K562 (cell line): Measurements from ENCODE around the gene NARF. TPM values are rescaled to one million over a fixed set of nuclear protein-coding genes. Genes with fewer than 3 reads are reported as not detected.

ENCODE experiments used
- ATAC-seq: fragments of 200-7000 bp; cut with Tn5 transposase; 3 replicates; pipeline ENCODE4 v1.9.1; 2020; ENCODE audit warnings: moderate library complexity
- BruUV-seq: library from RNA; stranded (reverse); fragments of 400-500 nt; replicated peaks from 2 replicates; lab custom pipeline; 2021; lab: Mats Ljungman, UMichigan
- CTCF ChIA-PET: fragments of 300-600 bp; formaldehyde crosslinking; extraction: SDS; loops from one replicate; lab custom pipeline; 2021; ENCODE audit warnings: low intra/inter-chr PET ratio; lab: Yijun Ruan, JAX
- POLR2A ChIA-PET: fragments of 300-600, 350-650 bp; sonication (Branson Sonifier 250); formaldehyde crosslinking; extraction: SDS; loops from one replicate; lab custom pipeline; 2021; ENCODE audit warnings: antibody characterized with exemption, inconsistent platforms; lab: Yijun Ruan, JAX
- DNase-seq, 4 experiments: peaks; one replicate each; pipeline versions ENCODE4 v3.0.0 to v3.0.0-alpha.2; 2011 to 2018; ENCODE audit warnings: low spot score in 3 of 4, mixed read lengths in 3 of 4; ENCODE audit errors: extremely low read depth in 1 of 4
- FAIRE-seq: peaks from 2 replicates; lab custom pipeline; 2011; peaks lifted over from hg19 to GRCh38; lab: Jason Lieb, UNC
- H2AFZ ChIP-seq: 2 replicates; pipeline ENCODE4 v1.6.0; 2011; ENCODE audit warnings: low read depth, low read length, control low read depth, inconsistent platforms
- H3K27ac ChIP-seq: fragments of 200-600 bp; 3 replicates; pipeline ENCODE4 v1.8.0; 2011; ENCODE audit warnings: low read depth, mild to moderate bottlenecking, control low read depth, inconsistent platforms, low read length, moderate library complexity, mixed read lengths; ENCODE audit errors: extremely low read depth
- H3K27me3 ChIP-seq, 2 experiments: fragments of 300-600 bp in 1 of 2; 2 replicates in 1 of 2; 3 replicates in 1 of 2; pipeline versions ENCODE4 v1.6.0 to v1.8.0; 2011; ENCODE audit warnings: inconsistent platforms in 2 of 2, low read length in 2 of 2, mild to moderate bottlenecking in 1 of 2, mixed read lengths in 1 of 2, moderate library complexity in 1 of 2; ENCODE audit not compliant: control insufficient read depth in 2 of 2, insufficient read depth in 2 of 2
- H3K36me3 ChIP-seq: fragments of 300-600 bp; 3 replicates; pipeline ENCODE4 v1.8.0; 2011; ENCODE audit warnings: mild to moderate bottlenecking, low read length, inconsistent platforms; ENCODE audit not compliant: control insufficient read depth, insufficient read depth
- H3K4me1 ChIP-seq, 2 experiments: fragments of 200-600 bp in 1 of 2; replicated peaks in 1 of 2; 2 replicates in 1 of 2; 3 replicates in 1 of 2; pipeline versions ENCODE4 v1.5.1 to v1.8.0; 2011; ENCODE audit warnings: inconsistent platforms in 2 of 2, low read length in 2 of 2, mild to moderate bottlenecking in 1 of 2, mixed read lengths in 1 of 2, moderate library complexity in 1 of 2; ENCODE audit not compliant: control insufficient read depth in 2 of 2, insufficient read depth in 2 of 2
- H3K4me2 ChIP-seq: 2 replicates; pipeline ENCODE4 v1.6.1; 2011; ENCODE audit warnings: low read length, control low read depth, inconsistent platforms, mixed read lengths; ENCODE audit not compliant: insufficient read depth
- H3K4me3 ChIP-seq: fragments of 200-600 bp; sonication (generic), shearing (Covaris generic); 2 replicates; pipeline ENCODE4 v1.5.1; 2016; ENCODE audit warnings: control low read depth, inconsistent platforms
- H3K79me2 ChIP-seq: fragments of 200-600 bp; 3 replicates; pipeline ENCODE4 v1.8.0; 2011; ENCODE audit warnings: low read length, inconsistent platforms; ENCODE audit not compliant: control insufficient read depth, insufficient read depth
- H3K9ac ChIP-seq, 2 experiments: 2 replicates each; pipeline versions ENCODE4 v1.6.0 to v1.6.1; 2011; ENCODE audit warnings: low read depth in 2 of 2, low read length in 2 of 2, control low read depth in 1 of 2, inconsistent platforms in 1 of 2, mild to moderate bottlenecking in 1 of 2, mixed read lengths in 1 of 2; ENCODE audit not compliant: insufficient read depth in 1 of 2
- H3K9me1 ChIP-seq: one replicate; pipeline ENCODE4 v1.6.0; 2011; ENCODE audit warnings: inconsistent platforms, mild to moderate bottlenecking, low read length, moderate library complexity; ENCODE audit not compliant: control insufficient read depth, insufficient read depth
- H3K9me3 ChIP-seq: replicated peaks from 2 replicates; pipeline ENCODE4 v1.5.1; 2011; ENCODE audit warnings: low read depth, low read length, inconsistent platforms; ENCODE audit not compliant: control insufficient read depth, insufficient read depth
- H4K20me1 ChIP-seq: replicated peaks from 2 replicates; pipeline ENCODE4 v1.6.1; 2011; ENCODE audit warnings: low read length, inconsistent platforms, mixed read lengths; ENCODE audit not compliant: control insufficient read depth, insufficient read depth
- BCOR ChIP-seq: fragments of 450-650 bp; IDR thresholded peaks from 2 replicates; pipeline ENCODE4 v1.6.1; 2016
- NELFE ChIP-seq: IDR thresholded peaks from 2 replicates; pipeline ENCODE4 v1.6.1; 2011; ENCODE audit warnings: mild to moderate bottlenecking; ENCODE audit not compliant: insufficient read depth, insufficient read length
- SMARCB1 ChIP-seq: IDR thresholded peaks from 2 replicates; pipeline ENCODE4 v1.6.1; 2011; ENCODE audit warnings: improper control_type of control experiment, low read depth; ENCODE audit not compliant: insufficient read length
- TBP ChIP-seq: optimal IDR thresholded peaks from 2 replicates; pipeline ENCODE3; 2011; ENCODE audit warnings: low read depth, low read length, improper control_type of control experiment
- THRAP3 ChIP-seq: fragments of 450-650 bp; IDR thresholded peaks from 2 replicates; pipeline ENCODE4 v1.6.1; 2016; ENCODE audit warnings: mild to moderate bottlenecking, inconsistent platforms, borderline replicate concordance
- ZNF274 ChIP-seq: IDR thresholded peaks from 2 replicates; pipeline ENCODE4 v1.6.1; 2011; ENCODE audit warnings: low read depth, mild to moderate bottlenecking, low read length, moderate library complexity, borderline replicate concordance
- ZNF507 ChIP-seq: conservative IDR thresholded peaks from 2 replicates; pipeline ENCODE4 v1.6.1; 2017; ENCODE audit warnings: missing genetic modification characterization, missing compliant biosample characterization
- WGBS: fragments of 100-300 bp; shearing (Covaris generic); methylation state at CpG from one replicate; pipeline ENCODE4 v1.1.6; 2016; ENCODE audit warnings: low coverage, mixed read lengths; ENCODE audit not compliant: insufficient coverage; ENCODE audit errors: missing lambda C conversion rate; 5-methylcytosine and 5-hydroxymethylcytosine counted together
- in situ Hi-C: fragments of 300-500 bp; cut with MboI; formaldehyde crosslinking; loops from 4 replicates; pipeline ENCODE4 v1.15.0; 2018; ENCODE audit warnings: inconsistent platforms, mixed read lengths
- intact Hi-C: fragments of 100-400 bp; cut with micrococcal nuclease; formaldehyde crosslinking; loops from 2 replicates; pipeline ENCODE4 v1.14.2; 2022
- polyA plus RNA-seq, 8 experiments: library from polyadenylated mRNA; depleted of rRNA in 4 of 8; stranded (reverse) in 5 of 8; unstranded in 3 of 8; fragments of >200 nt; fragmentation: Nextera tagmentation in 2 of 8; fragmentation: Illumina TruSeq in 1 of 8; extraction: Ambion mirVana in 2 of 8; extraction: Trizol in 1 of 8; gene quantifications; 2 replicates each; pipeline versions ENCODE4 v1.2.1 to v1.2.3, GENCODE V29; 2011 to 2014; ENCODE audit warnings: inconsistent platforms in 1 of 8, missing spikeins in 1 of 8
- total RNA-seq, 7 experiments: library from RNA; depleted of rRNA in 6 of 7; stranded (reverse); fragments of >200 nt in 6 of 7; fragmentation: Illumina TruSeq in 2 of 7; extraction: Trizol in 2 of 7; gene quantifications; 2 replicates each; pipeline versions ENCODE4 v1.2.1 to v1.2.3, GENCODE V29; 2011 to 2021; ENCODE audit warnings: low replicate concordance in 1 of 7
- TF ChIP-seq, protein P1 (sequence below): fragments of 200-400 bp; formaldehyde crosslinking; IDR thresholded peaks from 2 replicates; pipeline ENCODE4 v1.6.1; 2017; ENCODE audit warnings: mild to moderate bottlenecking, low read depth, low read length, moderate library complexity
- TF ChIP-seq, protein P2 (sequence below): fragments of 450-650 bp; formaldehyde crosslinking; IDR thresholded peaks from 2 replicates; pipeline ENCODE4 v1.4.0; 2022; ENCODE audit warnings: missing genetic modification characterization

Gene NARF
- total and polyA plus RNA-seq, 9 of the 15 experiments (the other 6 are each of a cell fraction or from before 2014, with no cell fraction given) = 60.4 to 423 (median 132) TPM

DNA sequence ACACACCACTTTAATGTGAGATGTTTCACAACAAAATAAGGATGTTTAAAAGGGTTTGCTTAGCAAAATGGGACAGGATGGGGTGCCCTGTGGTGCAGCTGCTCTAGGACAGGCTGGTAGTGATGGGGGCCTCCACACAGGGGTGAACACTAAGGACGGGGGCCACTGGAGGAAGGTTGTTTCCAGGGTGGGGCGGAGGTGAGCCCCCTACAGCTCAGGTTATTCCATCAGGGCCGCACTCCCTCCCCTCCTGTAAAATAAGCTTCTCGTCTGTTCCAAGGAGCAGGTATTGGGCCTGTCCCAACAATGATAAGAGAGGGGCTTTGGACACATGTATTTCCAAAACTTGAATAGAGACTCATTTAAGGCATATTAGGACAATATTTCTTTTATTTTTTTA lies 42.3 kb upstream of the NARF start:
- intact Hi-C loops = loop anchor here (10.0 kb wide), 1 partner anchor 139 kb away; no protein-coding TSS in a partner anchor
- H4K20me1 ChIP-seq = peaks cover 15% of the 10 kb centered on the region
- peaks cover 17% of the 10 kb centered on the region; the same call in 2 of the 3 replicates for H3K36me3 ChIP-seq
- BruUV-seq = no TSS peak
- H3K27ac ChIP-seq = no peak overlapping the region
- no peaks in the 10 kb centered on the region for H3K9me3 ChIP-seq
- POLR2A ChIA-PET = interaction anchor here (1.8 kb wide), 1 partner anchor 17 kb away, joined by 5 read pairs; no protein-coding TSS in a partner anchor
- no peak for DNase-seq
- H3K27me3 ChIP-seq = no peaks in the 10 kb centered on the region
- TF ChIP-seq THRAP3 (no peak), ZNF507 (tag) (no peak), BCOR (no peak), TBP (no peak), SMARCB1 (no peak), NELFE (no peak), ZNF274 (no peak)
- TF ChIP-seq, protein P1, sequence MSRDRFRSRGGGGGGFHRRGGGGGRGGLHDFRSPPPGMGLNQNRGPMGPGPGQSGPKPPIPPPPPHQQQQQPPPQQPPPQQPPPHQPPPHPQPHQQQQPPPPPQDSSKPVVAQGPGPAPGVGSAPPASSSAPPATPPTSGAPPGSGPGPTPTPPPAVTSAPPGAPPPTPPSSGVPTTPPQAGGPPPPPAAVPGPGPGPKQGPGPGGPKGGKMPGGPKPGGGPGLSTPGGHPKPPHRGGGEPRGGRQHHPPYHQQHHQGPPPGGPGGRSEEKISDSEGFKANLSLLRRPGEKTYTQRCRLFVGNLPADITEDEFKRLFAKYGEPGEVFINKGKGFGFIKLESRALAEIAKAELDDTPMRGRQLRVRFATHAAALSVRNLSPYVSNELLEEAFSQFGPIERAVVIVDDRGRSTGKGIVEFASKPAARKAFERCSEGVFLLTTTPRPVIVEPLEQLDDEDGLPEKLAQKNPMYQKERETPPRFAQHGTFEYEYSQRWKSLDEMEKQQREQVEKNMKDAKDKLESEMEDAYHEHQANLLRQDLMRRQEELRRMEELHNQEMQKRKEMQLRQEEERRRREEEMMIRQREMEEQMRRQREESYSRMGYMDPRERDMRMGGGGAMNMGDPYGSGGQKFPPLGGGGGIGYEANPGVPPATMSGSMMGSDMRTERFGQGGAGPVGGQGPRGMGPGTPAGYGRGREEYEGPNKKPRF = no peak
- TF ChIP-seq, protein P2, sequence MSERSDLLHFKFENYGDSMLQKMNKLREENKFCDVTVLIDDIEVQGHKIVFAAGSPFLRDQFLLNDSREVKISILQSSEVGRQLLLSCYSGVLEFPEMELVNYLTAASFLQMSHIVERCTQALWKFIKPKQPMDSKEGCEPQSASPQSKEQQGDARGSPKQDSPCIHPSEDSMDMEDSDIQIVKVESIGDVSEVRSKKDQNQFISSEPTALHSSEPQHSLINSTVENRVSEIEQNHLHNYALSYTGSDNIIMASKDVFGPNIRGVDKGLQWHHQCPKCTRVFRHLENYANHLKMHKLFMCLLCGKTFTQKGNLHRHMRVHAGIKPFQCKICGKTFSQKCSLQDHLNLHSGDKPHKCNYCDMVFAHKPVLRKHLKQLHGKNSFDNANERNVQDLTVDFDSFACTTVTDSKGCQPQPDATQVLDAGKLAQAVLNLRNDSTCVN (CRISPR knock-in tag) = no peak
- TF ChIP-seq, all 486 proteins: peak for 0
- CTCF ChIA-PET = interaction anchor here (0.7 kb wide), 1 partner anchor 460 kb away, joined by 4 read pairs; no protein-coding TSS in a partner anchor
- H2AFZ ChIP-seq = no peak overlapping the region
- no peak overlapping the region for H3K4me2 ChIP-seq
- peaks cover 8 to 31% of the 10 kb centered on the region in 2 experiments for H3K4me1 ChIP-seq
- peaks cover 28% of the 10 kb centered on the region for H3K79me2 ChIP-seq
- no peak overlapping the region for H3K9ac ChIP-seq
- FAIRE-seq (no peak), ATAC-seq (no peak)
- in situ Hi-C loops = no loop called here
- no peak overlapping the region for H3K4me3 ChIP-seq
- 79% methylated on average over 4 of the region's 4 CpGs for WGBS
- no peaks in the 10 kb centered on the region for H3K9me1 ChIP-seq
